Ovary (tissue), 9 donors: Measurements from ENCODE around the gene PLD6. TPM values are rescaled to one million over a fixed set of nuclear protein-coding genes. Genes with fewer than 3 reads are reported as not detected.

ENCODE experiments used
- DNase-seq, 5 donors: peaks; one replicate each; pipeline ENCODE4 v3.0.0-alpha.2; 2019 to 2020
- H3K27ac ChIP-seq, 2 donors: fragments of 200-600 bp; one replicate each; pipeline versions ENCODE4 v1.5.1 to v1.8.0; 2019 to 2022
- H3K27me3 ChIP-seq: fragments of 200-600 bp; one replicate; pipeline ENCODE4 v1.8.0; 2022
- H3K36me3 ChIP-seq: fragments of 200-600 bp; sonication (generic); one replicate; pipeline ENCODE4 v1.5.1; 2019
- H3K4me1 ChIP-seq: one replicate; pipeline ENCODE4 v1.8.1; 2013; ENCODE audit warnings: mild to moderate bottlenecking, moderate library complexity; ENCODE audit not compliant: insufficient read depth
- H3K4me3 ChIP-seq: fragments of 200-600 bp; sonication (generic); one replicate; pipeline ENCODE4 v1.5.1; 2017
- H3K9me3 ChIP-seq, 2 donors: fragments of 200-600 bp in 1 of 2; sonication (generic) in 1 of 2; one replicate each; pipeline versions ENCODE4 v1.5.1 to v1.8.1; 2013 to 2019; ENCODE audit warnings: mild to moderate bottlenecking in 1 of 2, moderate library complexity in 1 of 2
- EP300 ChIP-seq: sonication (generic); formaldehyde crosslinking; IDR thresholded peaks from one replicate; pipeline ENCODE4 v1.6.1; 2017; ENCODE audit warnings: antibody characterized with exemption
- POLR2A ChIP-seq: fragments of 450-650 bp; IDR thresholded peaks from one replicate; pipeline ENCODE4 v1.6.1; 2017; ENCODE audit warnings: antibody characterized with exemption, mild to moderate bottlenecking, moderate library complexity
- whole genome bisulfite sequencing, 3 donors: extraction: QIAGEN DNeasy Blood & Tissue Kit in 1 of 3; methylation state at CpG; one replicate each; pipeline versions ENCODE4 v1.1.5 to v1.1.7; 2013 to 2017; 5-methylcytosine and 5-hydroxymethylcytosine counted together
- intact Hi-C, 4 donors: fragments of 100-400 bp; cut with DNase I; formaldehyde crosslinking; loops; one replicate each; pipeline versions ENCODE4 v1.11.0 to v1.15.1; 2022 to 2023
- polyA plus RNA-seq, 2 donors: library from polyadenylated mRNA; stranded (reverse); fragments of 200-250 nt in 1 of 2; fragments of 350-450 nt in 1 of 2; fragmentation: Illumina TruSeq in 1 of 2; extraction: RNeasy Lipid Tissue Mini Kit (QIAGEN cat#74804) in 1 of 2; gene quantifications; one replicate each; pipeline ENCODE4 v1.2.3, GENCODE V29; 2013 to 2014
- total RNA-seq, 7 donors: library from RNA; depleted of rRNA in 2 of 7; stranded (reverse); fragments of >200 nt in 2 of 7; fragmentation: NEBNext Ultra II Directional in 3 of 7; extraction: Animal tissue kit (Norgen Biotek cat#: 25700) in 3 of 7; gene quantifications; one replicate each; pipeline versions ENCODE4 v1.1.0 to v1.2.4, GENCODE V29; 2016 to 2023
- TF ChIP-seq, protein P1 (sequence below), 3 donors: fragments of 450-650 bp in 2 of 3; fragments of 200-600 bp in 1 of 3; IDR thresholded peaks; one replicate each; pipeline versions ENCODE4 v1.5.1 to v1.8.0; 2016 to 2022; ENCODE audit warnings: antibody characterized with exemption in 3 of 3, mild to moderate bottlenecking in 1 of 3
- donor health status: DM: no; HTN: no; CAD: no; lungs with moderate emphysema.
- donor health status: DM: no; HTN: no; CAD: no.
- donor health status: Bipolar disorder and iron deficiency.
- donor health status: DM: yes; HTN: yes; CAD: no.
- donor health status: DM: no; HTN: no; CAD: no.
- donor health status: DM: yes; HTN: yes; CAD: no.

Gene PLD6
- total and polyA plus RNA-seq, 9 donors, result 2.7 to 12.8 (median 7.3) TPM

DNA sequence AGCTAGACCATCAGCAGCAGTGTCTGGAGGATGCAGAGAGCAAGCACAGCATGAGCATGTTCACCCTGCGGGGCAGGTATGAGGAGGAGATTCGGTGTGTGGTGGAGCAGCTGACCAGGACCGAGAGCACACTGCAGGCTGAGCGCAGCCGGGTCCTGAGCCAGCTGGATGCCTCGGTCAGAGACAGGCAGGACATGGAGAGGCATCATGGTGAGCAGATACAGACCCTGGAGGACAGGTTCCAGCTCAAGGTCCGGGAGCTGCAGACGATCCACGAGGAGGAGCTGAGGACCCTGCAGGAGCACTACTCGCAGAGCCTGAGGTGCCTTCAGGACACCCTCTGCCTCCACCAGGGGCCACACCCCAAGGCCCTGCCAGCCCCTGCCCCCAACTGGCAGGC, 38.8 kb downstream of the PLD6 start:
- H3K27ac ChIP-seq, result no peak overlapping the region
- no peaks in the 10 kb centered on the region for H3K27me3 ChIP-seq
- TF ChIP-seq EP300, result no peak
- no peak for TF ChIP-seq POLR2A
- TF ChIP-seq, protein P1, sequence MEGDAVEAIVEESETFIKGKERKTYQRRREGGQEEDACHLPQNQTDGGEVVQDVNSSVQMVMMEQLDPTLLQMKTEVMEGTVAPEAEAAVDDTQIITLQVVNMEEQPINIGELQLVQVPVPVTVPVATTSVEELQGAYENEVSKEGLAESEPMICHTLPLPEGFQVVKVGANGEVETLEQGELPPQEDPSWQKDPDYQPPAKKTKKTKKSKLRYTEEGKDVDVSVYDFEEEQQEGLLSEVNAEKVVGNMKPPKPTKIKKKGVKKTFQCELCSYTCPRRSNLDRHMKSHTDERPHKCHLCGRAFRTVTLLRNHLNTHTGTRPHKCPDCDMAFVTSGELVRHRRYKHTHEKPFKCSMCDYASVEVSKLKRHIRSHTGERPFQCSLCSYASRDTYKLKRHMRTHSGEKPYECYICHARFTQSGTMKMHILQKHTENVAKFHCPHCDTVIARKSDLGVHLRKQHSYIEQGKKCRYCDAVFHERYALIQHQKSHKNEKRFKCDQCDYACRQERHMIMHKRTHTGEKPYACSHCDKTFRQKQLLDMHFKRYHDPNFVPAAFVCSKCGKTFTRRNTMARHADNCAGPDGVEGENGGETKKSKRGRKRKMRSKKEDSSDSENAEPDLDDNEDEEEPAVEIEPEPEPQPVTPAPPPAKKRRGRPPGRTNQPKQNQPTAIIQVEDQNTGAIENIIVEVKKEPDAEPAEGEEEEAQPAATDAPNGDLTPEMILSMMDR (IDR thresholded peaks at IDR 0.05), result no peak
- WGBS, 3 donors, result 84 to 92% (median 87%) methylated on average over 10 of the region's 10 CpGs
- H3K4me3 ChIP-seq, result no peak overlapping the region
- intact Hi-C loops, result no loop called here
- H3K36me3 ChIP-seq, result no peaks in the 10 kb centered on the region
- H3K9me3 ChIP-seq, result no peaks in the 10 kb centered on the region
- no peak for DNase-seq
- no peaks in the 10 kb centered on the region for H3K4me1 ChIP-seq

DNA sequence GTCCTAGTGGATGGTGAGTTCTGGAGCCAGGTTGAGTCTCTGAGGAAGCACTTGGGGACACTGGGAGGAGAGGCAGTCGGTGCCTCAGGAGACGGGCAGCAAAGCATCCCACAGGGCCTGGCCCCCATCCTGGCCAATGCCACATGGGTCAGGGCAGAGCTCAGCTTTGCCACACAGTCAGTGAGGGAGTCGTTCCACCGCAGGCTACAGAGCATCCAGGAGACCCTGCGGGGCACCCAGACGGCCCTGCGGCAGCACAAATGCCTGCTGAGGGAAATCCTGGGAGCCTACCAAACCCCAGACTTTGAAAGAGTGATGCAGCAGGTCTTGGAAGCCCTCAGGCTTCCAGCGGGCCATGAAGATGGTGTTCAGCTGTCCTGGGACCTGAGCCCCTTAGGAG, 39.7 kb downstream of the PLD6 start:
- Histone ChIP-seq H3K4me3 (no peak overlapping the region), H3K27ac (no peak overlapping the region), H3K27me3 (no peaks in the 10 kb centered on the region), H3K4me1 (no peaks in the 10 kb centered on the region), H3K36me3 (no peaks in the 10 kb centered on the region), H3K9me3 (no peaks in the 10 kb centered on the region)
- 89 to 95% (median 92%) methylated on average over 8 of the region's 8 CpGs for WGBS, 3 donors
- intact Hi-C loops, result no loop called here
- no peak for TF ChIP-seq EP300
- no peak for TF ChIP-seq POLR2A
- TF ChIP-seq, protein P1 (IDR thresholded peaks at IDR 0.05), result no peak
- DNase-seq, result no peak

DNA sequence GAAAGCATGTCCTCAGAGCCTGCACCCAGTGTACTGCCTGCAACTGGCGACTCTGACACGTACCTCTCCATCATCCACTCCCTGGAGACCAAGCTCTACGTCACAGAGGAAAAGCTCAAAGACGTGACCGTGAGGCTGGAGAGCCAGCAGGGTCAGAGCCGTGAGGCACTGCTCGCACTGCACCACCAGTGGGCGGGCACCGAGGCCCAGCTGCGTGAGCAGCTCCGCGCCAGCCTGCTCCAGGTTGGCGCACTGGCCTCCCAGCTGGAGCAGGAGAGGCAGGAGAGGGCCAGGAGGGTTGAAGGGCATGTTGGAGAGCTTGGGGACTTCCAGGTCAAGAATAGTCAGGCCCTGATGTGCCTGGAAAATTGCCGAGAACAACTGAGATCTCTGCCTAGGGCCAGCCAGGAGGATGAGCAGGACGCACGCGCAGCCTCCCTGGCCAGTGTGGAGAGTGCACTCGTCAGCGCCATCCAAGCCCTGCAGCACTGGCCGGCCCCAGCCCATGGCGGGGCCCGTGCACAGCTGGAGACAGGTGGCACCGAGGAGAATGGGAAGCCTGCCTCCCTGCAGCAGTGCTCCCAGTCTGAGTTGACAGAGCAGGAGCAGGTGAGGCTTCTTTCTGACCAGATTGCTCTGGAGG, 40.3 kb downstream of the PLD6 start:
- TF ChIP-seq, protein P1 (IDR thresholded peaks at IDR 0.05), result no peak
- TF ChIP-seq POLR2A, result no peak
- TF ChIP-seq EP300, result no peak
- H3K27me3 ChIP-seq, result no peaks in the 10 kb centered on the region
- H3K36me3 ChIP-seq, result no peaks in the 10 kb centered on the region
- WGBS, 3 donors, result 86 to 89% (median 87%) methylated on average over 22 to 23 of the region's 23 CpGs
- H3K9me3 ChIP-seq, result no peaks in the 10 kb centered on the region
- no peak overlapping the region for H3K4me3 ChIP-seq
- no peak overlapping the region for H3K27ac ChIP-seq
- H3K4me1 ChIP-seq, result no peaks in the 10 kb centered on the region
- no peak for DNase-seq
- intact Hi-C loops, result no loop called here

DNA sequence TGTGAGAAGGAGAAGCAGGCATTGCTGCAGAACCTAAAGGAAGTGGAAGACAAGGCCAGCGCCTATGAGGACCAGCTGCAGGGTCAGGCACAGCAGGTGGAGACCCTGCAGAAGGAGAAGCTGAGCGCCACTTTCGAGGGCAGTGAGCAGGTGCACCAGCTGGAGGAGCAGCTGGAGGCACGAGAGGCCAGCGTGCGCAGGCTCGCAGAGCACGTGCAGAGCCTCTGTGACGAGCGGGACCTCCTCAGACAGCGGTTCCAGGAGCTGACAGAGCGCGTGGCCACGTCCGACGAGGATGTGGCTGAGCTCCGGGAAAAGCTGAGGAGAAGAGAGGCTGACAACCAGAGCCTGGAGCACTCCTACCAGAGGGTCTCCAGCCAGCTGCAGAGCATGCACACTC, 41.5 kb downstream of the PLD6 start:
- intact Hi-C loops, result no loop called here
- WGBS, 3 donors, result 89 to 93% (median 93%) methylated on average over 17 of the region's 17 CpGs
- Histone ChIP-seq H3K4me1 (no peaks in the 10 kb centered on the region), H3K27me3 (no peaks in the 10 kb centered on the region), H3K9me3 (no peaks in the 10 kb centered on the region), H3K4me3 (no peak overlapping the region), H3K36me3 (no peaks in the 10 kb centered on the region), H3K27ac (no peak overlapping the region)
- DNase-seq, result no peak
- TF ChIP-seq EP300 (no peak), POLR2A (no peak)
- TF ChIP-seq, protein P1 (IDR thresholded peaks at IDR 0.05), result no peak
